ENCODE data around the gene TTN.
A peak's percentile ranks its signal among the peaks of the same experiment; 100 is the strongest.

Gene TTN

DNA sequence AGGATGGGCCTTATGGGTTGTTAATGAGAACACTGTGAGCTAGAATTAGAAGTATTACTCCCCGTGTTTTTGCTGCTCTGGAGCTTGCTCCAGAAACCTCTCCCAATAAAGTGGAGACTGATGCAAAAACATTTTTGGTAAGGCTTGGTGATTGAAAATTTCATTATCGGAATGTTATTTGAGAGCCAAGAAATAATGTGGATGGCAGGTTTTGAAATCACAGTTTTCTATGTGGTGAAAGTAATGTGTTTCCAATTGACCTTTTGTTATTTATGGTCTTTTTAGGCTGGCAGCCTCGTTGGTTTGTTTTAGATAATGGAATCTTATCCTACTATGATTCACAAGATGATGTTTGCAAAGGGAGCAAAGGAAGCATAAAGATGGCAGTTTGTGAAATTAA, 321.9 kb downstream of the TTN start:
- Mint-ChIP-seq H3K9me3 (no peaks in the 10 kb centered on the region), H3K27ac (no peak overlapping the region), H3K4me1 (peaks cover 41% of the 10 kb centered on the region), H3K27me3 (no peaks in the 10 kb centered on the region), H3K4me3 (no peak overlapping the region), H3K36me3 (peaks cover 29% of the 10 kb centered on the region)
- DNase-seq (ENCODE audit: low spot score in 2 of 2), result no peak
- no peak for ATAC-seq (ENCODE audit: low read depth)

- DNase-seq (ENCODE audit: low spot score in 2 of 2) (no peak), ATAC-seq (ENCODE audit: low read depth) (no peak)
- H3K4me3 Mint-ChIP-seq, result no peak overlapping the region
- no peaks in the 10 kb centered on the region for H3K27me3 Mint-ChIP-seq
- H3K9me3 Mint-ChIP-seq, result no peaks in the 10 kb centered on the region
- peaks cover 21% of the 10 kb centered on the region for H3K36me3 Mint-ChIP-seq
- peaks cover 41% of the 10 kb centered on the region for H3K4me1 Mint-ChIP-seq
- no peak overlapping the region for H3K27ac Mint-ChIP-seq
Observed at GRCh38 chr2:178484245-178485041, 322.8 kb downstream of the TTN start.

DNA sequence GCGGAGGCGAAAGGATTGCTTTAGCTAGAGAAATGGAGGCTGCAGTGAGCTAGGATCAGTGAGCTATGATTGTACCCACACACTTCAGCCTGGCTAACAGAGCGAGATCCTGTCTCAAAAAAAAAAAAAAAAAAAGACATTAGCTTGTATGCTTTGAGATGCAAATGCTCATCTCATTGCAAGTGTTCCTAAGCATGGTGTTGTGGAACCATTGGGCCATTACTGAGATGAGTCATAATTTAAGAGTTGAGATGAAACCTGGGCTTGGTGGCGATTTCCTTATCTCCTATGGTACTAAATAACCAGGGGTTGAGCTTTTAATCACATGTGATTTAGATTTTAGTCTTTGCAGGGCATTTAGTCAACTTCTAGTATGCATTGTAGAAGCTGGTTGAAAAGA, 324.8 kb downstream of the TTN start:
- ATAC-seq (ENCODE audit: low read depth) (no peak), DNase-seq (ENCODE audit: low spot score in 2 of 2) (no peak)
- Mint-ChIP-seq H3K4me3 (peak overlapping the region; percentile 53), H3K9me3 (no peaks in the 10 kb centered on the region), H3K4me1 (peaks cover 34% of the 10 kb centered on the region), H3K36me3 (peaks cover 12% of the 10 kb centered on the region), H3K27ac (no peak overlapping the region), H3K27me3 (no peaks in the 10 kb centered on the region)

- no peaks in the 10 kb centered on the region for H3K27me3 Mint-ChIP-seq
- peaks cover 1% of the 10 kb centered on the region for H3K36me3 Mint-ChIP-seq
- no peaks in the 10 kb centered on the region for H3K9me3 Mint-ChIP-seq
- peaks cover 26% of the 10 kb centered on the region for H3K4me1 Mint-ChIP-seq
- H3K4me3 Mint-ChIP-seq, result peak within 1 kb of the TSS; percentile 97
- ATAC-seq (ENCODE audit: low read depth) (peak; percentile 55), DNase-seq (ENCODE audit: low spot score in 2 of 2) (peak; percentile 70 to 76)
- peak within 1 kb of the TSS; percentile 97 for H3K27ac Mint-ChIP-seq
Observed at GRCh38 chr2:178480227-178481181, 326.7 kb downstream of the TTN start, which contains the start of gene PLEKHA3. PLEKHA3 (plus strand) TSS chr2:178480457; CDS start chr2:178480870, 413 bp downstream.

- Mint-ChIP-seq H3K27ac (peak overlapping the region; percentile 97), H3K4me1 (peaks cover 24% of the 10 kb centered on the region), H3K27me3 (no peaks in the 10 kb centered on the region), H3K36me3 (no peaks in the 10 kb centered on the region), H3K4me3 (peak overlapping the region; percentile 97), H3K9me3 (no peaks in the 10 kb centered on the region)
- ATAC-seq (ENCODE audit: low read depth) (no peak), DNase-seq (ENCODE audit: low spot score in 2 of 2) (no peak)
Observed at GRCh38 chr2:178479758-178480226, 327.4 kb downstream of the TTN start.

GRCh38 chr2:178479275-178479616, 328.0 kb downstream of the TTN start:
- Mint-ChIP-seq H3K27ac (peak overlapping the region; percentile 97), H3K4me1 (peaks cover 21% of the 10 kb centered on the region), H3K9me3 (no peaks in the 10 kb centered on the region), H3K36me3 (no peaks in the 10 kb centered on the region), H3K27me3 (no peaks in the 10 kb centered on the region), H3K4me3 (peak overlapping the region; percentile 97)
- DNase-seq (ENCODE audit: low spot score in 2 of 2), result no peak
- no peak for ATAC-seq (ENCODE audit: low read depth)

DNA sequence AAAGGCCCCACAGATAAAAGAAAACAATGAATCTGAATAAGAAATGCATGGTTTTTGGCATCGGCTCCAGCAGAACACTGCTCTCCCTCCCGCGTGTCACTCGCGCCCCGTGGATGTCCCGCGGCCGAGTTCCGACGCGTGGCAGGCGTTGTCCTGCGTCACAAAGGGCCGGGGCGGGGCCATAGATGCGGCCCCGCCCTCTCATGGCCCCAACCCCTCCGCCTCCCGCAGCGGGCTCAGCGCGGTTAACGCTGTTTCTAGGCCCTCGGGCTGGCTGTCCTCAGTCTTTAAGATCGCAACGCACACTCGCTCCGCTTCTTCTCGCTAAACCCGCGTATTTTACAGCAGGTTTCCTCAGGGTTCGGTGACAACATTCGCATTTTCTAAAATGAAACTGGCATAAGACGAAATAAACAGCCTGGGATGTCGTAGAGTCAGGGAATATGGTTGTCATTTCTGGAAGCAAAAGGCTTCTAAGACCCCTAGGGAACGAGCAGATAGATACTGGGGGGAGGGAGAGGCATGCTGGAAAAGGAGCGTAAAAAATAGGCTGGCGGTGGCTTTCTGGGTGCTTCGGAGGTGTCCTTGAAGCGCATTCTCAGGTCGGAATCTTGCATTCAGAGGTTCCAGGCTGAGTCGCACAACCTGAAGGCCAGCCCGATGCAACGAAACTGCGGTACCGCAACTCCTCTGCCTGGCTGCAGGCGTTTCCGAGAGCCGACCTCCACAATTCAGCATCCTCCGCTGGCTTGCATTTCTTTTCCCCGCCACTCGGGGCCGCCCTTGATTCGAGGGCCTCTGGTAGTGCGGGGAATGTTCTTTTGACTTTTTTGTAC, 328.6 kb downstream of the TTN start, which contains the start of gene FKBP7:
TSS of gene FKBP7 (minus strand) at position 162 of the 836 bp plus-strand sequence. CDS start at position 61, 101 bp downstream.
- H3K4me1 Mint-ChIP-seq, result peaks cover 18% of the 10 kb centered on the region
- H3K27ac Mint-ChIP-seq, result peak within 1 kb of the TSS; percentile 97
- no peaks in the 10 kb centered on the region for H3K36me3 Mint-ChIP-seq
- H3K9me3 Mint-ChIP-seq, result no peaks in the 10 kb centered on the region
- no peaks in the 10 kb centered on the region for H3K27me3 Mint-ChIP-seq
- peak; percentile 68 to 73 for DNase-seq (ENCODE audit: low spot score in 2 of 2)
- H3K4me3 Mint-ChIP-seq, result peak within 1 kb of the TSS; percentile 97
- peak; percentile 76 for ATAC-seq (ENCODE audit: low read depth)

GRCh38 chr2:178478130-178478438, 329.1 kb downstream of the TTN start:
- Mint-ChIP-seq H3K27ac (peak overlapping the region; percentile 97), H3K4me1 (peaks cover 20% of the 10 kb centered on the region)

DNA sequence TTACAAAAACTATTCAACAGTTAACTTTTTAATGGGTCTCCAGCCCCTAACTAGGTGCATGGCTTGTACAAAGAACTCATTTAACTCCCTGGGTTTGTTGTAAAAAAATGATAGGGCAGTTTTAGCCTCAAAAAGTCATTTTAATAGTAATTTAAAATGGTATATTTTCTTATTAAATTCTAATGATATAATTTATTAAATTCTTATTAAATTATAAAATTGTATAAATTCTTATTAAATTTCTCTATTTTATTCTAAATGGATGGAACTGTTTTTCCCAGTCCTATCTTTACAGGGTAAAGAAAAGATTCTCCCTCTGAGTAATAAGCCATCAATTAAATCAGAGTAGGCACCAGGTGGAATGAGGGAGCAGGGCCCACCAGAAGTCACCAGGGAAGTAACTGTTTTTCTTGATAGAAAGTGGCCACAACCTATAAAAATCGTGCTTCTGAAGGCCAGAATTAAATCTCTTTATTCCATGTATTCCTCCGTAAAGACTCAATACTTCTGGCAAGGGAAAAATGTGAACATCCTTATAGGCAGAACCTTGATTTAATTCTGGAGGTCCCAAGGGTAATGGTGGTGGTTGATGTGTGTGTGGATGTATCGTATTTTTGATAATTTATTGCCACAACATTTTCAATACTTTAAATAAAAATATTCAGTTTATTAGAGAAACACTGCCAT, 329.6 kb downstream of the TTN start:
- Mint-ChIP-seq H3K27me3 (no peaks in the 10 kb centered on the region), H3K4me1 (peaks cover 17% of the 10 kb centered on the region), H3K4me3 (peak overlapping the region; percentile 97), H3K27ac (peak overlapping the region; percentile 97), H3K36me3 (no peaks in the 10 kb centered on the region), H3K9me3 (no peaks in the 10 kb centered on the region)
- no peak for ATAC-seq (ENCODE audit: low read depth)
- no peak for DNase-seq (ENCODE audit: low spot score in 2 of 2)

More at GRCh38 chr2:178478130-178478438, 329.1 kb downstream of the TTN start:
- Mint-ChIP-seq H3K36me3 (no peaks in the 10 kb centered on the region), H3K9me3 (no peaks in the 10 kb centered on the region), H3K27me3 (no peaks in the 10 kb centered on the region), H3K4me3 (peak overlapping the region; percentile 97)
- DNase-seq (ENCODE audit: low spot score in 2 of 2) (no peak), ATAC-seq (ENCODE audit: low read depth) (peak; percentile 1)

GRCh38 chr2:178476477-178476876, 330.7 kb downstream of the TTN start:
- no peaks in the 10 kb centered on the region for H3K9me3 Mint-ChIP-seq
- ATAC-seq (ENCODE audit: low read depth), result no peak

More at GRCh38 chr2:178476477-178476876, 330.7 kb downstream of the TTN start:
- H3K4me3 Mint-ChIP-seq, result no peak overlapping the region
- H3K36me3 Mint-ChIP-seq, result no peaks in the 10 kb centered on the region
- H3K27me3 Mint-ChIP-seq, result no peaks in the 10 kb centered on the region
- H3K27ac Mint-ChIP-seq, result no peak overlapping the region
- DNase-seq (ENCODE audit: low spot score in 2 of 2), result no peak
- peaks cover 9% of the 10 kb centered on the region for H3K4me1 Mint-ChIP-seq
